Raji (cell line): ENCODE results near the gene ZNF541.

ENCODE experiments used
- POLR2A ChIP-seq: IDR thresholded peaks from 2 replicates; pipeline ENCODE4 v1.6.1; 2011; ENCODE audit warnings: low read depth, low read length, control low read depth; ENCODE audit not compliant: insufficient read depth

ZNF541 gene

DNA sequence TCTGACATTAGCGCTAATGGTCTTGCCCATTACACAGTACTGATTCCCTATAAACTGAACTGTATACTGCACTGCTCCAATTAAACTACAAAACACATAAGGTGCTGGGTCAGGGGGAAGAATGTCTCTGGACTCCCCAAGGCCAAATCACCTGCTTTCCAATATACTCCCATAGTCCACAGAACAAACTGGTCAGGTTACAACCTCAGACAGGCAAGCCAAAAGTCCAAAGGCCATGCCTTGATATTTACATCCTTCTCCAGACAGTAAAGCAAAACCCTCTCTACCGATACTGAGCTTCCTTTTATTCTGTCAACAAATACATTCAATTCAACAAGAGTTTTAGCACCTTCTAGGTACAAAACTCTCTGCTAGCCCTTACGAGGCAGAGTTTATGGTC, 8.9 kb downstream of the ZNF541 start:
- no peak for TF ChIP-seq POLR2A

DNA sequence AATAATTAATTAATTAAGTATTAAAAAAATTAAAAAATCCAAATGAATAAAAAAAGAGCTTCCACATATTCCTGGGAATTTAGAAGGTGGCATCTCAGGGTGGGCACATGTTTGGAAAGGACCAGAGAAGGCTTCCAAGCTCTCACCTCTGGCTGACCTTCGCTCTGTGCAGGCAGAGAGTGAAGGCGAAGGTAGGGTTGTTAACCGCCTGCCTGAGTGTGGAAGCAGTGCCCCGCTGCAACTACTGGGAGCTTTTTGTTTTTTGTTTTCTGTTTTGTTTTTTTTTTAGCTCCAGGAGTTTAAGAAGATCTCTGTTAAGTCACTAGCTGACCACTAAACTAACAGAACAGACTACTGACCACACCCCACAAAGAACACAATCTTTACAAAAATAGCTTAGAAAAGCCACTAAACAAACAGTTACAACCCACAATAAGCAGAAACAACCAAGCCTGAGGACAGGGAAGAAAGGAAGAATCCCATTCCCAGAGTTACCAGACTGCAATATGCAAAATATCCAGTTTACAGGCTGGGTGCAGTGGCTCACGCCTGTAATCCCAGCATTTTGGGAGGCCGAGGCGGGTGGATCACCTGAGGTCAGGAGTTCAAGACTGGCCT, 11.4 kb downstream of the ZNF541 start:
- TF ChIP-seq POLR2A: no peak

DNA sequence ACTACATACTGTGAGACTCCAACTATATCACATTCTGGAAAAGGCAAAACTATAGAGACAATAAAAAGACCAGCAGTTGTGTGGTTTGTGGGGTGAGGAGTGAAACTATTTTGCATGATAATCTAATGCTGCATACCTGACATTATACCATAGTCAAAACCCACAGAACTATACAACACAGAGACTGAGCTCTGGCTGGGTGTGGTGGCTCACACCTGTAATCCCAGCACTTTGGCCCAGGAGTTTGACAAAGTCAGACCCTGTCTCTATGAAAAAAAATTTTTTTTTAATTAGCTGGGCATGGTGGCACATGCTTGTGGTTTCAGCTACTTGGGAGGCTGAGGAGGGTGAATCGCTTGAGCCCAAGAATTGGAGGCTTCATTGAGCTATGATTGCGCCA, 11.9 kb downstream of the ZNF541 start:
- TF ChIP-seq POLR2A: no peak

DNA sequence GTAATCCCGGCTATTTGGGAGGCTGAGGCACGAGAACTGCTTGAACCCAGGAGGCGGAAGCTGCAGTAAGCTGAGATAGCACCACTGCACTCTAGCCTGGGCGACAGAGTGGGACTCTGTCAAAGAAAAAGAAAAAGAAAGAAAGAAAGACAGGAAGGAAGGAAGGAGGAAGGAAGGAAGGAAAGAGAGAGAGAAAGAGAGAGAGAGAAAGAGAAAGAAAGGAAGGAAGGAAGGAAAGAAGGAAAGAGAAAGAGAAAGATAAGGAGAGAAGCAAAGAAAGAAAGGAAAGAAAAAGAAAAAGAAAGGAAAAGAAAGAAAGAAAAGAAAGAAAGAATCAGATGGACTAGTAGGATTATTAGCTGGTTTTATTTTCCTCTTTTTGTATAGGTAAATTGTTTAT, 22.8 kb downstream of the ZNF541 start:
- no peak for TF ChIP-seq POLR2A

DNA sequence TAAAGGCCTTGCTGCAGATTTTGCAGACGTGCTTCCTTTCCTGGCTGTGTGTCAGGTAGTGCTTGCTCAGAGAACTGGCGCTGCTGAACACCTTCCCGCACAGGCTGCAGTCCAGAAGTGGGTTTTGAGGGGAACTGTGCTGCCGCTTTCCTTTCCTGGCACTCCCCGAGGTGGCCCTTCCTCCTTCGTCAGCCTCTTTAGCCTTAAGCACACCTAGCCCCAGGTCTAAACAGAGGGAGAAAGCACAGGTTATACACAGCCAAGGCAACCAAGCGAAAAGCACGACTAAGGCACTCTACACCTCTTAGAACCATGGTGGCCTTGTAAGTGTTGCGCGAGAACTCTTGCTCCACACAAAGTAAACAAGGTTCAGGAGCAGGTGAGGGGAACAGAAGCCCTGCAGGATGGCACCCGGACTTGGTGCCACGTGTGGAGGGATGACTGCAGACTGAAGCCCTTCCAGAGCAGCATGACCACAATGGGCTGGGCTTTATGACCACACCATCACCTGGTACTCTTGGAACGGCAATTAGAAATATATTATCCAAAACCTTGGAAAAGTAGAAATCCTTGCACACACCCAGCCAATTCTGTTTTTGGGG, 23.6 kb downstream of the ZNF541 start:
- TF ChIP-seq POLR2A: no peak

DNA sequence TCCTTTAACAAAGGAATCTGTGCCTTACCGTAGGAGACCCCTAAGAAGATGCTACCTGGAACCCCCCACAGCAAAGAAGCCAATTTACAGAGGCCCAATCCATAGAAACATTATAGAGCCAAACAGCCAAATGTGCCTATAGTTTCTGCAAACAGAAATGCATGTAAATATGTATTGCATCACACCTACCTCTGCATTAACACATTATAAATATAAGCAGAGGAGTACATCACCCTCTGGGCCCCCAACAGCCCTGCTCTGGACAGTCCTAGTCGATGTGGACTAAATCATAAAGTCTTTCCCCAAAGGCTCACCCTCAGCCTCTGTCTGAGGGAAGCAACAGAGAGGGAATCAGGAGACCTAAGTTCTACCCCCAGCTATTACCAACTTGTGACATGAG, 25.7 kb downstream of the ZNF541 start:
- TF ChIP-seq POLR2A: no peak

DNA sequence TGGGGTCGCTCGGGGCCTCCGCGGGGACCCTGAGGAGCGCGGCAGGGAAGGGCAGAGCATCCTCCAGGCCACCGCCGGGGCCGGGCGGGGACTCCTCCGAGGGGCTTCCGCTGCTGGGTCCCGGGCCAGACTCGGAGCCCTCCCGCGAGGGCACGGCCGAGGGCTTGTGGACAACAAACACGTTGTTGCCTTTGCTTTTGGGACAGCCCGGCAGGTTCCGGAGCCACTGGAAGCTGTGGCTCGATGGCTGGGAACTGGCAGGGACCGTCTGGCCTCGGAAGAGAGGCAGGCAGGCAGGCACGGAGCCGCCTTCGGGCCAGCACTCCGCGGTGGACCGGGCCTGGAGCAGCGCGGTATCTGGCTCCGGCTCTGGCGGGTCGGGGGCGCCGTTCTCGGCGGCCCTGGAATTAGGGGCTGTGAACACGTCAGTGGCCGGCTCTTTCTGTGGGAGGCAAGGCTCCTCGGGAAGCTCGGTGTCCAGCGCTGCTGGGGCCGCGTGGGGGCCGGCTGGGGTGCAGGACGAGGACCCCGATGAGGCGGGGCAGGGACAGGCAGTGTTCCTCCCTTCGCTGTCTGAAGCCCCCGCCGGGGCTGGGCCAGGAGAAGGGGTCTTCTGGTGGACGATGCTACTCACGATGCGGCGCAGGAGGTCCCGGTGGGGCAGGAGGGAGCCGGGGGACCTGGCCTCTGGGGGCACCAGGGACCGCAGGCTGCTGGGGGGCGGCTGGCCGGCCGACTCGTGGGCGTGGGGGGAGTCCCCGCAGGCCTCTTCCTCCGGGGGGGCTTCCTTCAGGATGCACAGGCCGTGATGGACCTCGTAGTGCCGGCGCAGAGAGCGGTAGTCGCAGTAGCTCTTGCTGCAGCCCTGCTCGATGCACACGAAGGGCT, 27.6 kb downstream of the ZNF541 start:
- TF ChIP-seq POLR2A: no peak

DNA sequence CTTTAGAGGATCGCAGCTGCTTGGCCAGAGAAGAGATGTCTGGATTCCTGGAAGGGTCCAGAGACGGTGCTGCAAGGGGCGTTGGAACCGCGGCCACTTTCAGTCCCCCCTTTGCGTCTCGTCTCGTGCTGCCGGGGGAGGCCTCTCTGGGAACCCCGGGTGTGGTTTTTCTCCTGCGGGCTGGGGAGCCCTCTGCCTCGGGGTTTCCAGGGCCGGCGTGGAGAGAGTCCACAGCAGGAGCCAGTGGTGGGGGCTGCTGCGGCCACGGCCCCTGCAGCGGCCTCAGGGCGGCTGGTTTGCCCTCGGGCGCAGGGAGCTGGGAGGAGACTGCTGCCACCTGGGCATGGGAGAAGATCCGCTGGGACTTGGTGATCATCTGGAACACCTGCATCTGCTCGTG, 28.5 kb downstream of the ZNF541 start:
- TF ChIP-seq POLR2A: no peak

DNA sequence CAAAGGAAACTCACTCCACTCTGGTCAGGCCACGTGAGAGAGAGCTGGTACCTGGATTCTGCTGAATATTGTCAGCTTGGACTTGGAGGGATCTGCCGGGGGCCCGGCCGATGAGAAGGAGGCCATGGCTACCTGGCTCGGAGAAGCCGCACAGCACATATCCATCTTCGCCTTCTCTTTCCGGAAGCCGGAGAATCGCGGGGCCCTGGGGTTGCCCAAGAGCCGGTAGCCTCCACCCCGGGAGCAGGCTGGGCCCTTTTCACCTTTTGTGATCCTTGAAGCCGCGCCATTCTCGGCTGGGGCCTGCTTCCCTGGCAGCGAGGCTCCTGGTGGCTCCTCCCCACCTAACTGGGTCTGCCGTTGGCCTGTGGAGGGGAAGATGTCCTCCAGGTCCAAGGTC, 28.9 kb downstream of the ZNF541 start:
- no peak for TF ChIP-seq POLR2A

DNA sequence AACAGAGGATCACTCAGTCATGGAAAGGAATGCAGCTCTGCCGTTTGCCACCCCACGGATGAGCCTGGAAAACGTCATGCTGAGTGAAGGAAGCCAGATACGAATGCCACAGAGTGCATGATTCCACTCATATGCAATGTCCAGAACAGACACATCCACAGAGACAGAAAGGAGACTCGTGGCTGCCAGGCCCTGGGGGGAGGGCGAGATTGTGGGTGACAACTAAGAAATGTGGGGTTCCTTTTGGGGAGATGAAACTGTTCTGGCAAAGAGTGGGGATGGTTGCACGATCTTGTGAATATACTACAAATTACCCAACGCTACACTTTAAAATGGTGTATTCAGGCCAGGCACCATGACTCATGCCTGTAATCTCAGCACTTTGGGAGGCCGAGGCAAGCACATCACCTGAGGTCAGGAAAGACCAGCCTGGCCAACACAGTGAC, 30.9 kb downstream of the ZNF541 start:
- no peak for TF ChIP-seq POLR2A

DNA sequence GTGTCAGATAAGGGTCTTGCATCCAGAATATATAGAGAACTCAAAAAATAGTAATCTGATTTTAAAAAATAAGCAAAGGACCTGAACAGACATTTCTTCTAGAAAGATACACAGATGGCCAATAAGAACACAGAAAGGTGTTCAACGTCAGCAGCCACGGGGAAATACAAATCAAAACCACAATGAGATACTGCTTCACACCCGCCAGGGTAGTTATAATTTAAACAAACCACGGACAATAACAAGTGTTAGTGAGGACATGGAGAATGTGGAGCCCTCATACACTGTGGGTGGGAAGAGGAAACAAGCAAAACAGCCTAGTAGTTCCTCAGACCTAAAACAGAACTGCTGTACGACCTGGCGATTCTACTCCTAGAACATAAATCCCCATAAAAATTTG, 31.4 kb downstream of the ZNF541 start:
- no peak for TF ChIP-seq POLR2A

DNA sequence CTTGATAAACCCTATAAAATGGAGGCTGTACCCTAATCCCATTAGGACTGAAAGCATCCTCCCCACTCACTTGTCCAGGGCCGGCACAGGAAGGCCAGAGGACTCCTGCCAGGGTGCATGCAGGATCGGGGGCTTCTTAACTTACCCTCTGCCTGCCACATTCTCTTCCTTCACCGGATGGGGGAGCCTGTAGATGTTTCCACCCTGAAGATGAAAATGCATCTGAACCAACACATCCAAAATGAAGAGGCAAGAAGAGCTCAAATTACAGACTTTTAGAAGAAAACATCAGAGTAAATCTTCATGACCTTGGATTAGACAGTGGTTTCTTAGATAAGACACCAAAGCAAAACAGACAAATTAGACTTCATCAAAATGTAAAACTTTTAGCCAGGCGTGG, 32.2 kb downstream of the ZNF541 start:
- no peak for TF ChIP-seq POLR2A

DNA sequence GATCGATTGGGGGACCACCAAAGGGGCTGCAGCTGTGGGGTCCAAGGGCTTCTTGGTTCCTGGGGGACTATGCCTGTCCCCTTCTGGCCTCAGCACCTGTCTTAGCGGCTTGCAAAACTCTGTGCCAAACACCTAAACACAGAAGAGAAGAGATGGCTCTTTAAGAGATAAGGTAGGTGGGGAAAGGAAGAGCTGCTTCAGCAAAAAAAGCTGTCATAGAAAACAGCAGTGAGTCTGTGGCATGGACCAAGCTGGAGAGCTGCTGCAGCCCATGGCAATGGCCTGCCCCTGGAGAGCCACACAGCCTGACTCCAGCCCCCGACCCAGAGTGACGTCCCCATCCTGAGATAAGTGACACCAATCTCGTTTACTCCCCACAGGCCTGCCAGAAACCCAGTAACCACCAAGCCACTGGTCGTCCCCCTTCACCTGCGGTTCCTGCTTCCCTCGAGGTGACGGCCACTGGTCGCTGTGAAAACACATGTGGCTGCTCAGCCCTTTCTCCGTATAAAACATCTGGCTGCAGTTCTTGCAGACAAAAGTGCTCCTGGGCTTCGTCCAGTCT, 33.1 kb downstream of the ZNF541 start:
- no peak for TF ChIP-seq POLR2A

DNA sequence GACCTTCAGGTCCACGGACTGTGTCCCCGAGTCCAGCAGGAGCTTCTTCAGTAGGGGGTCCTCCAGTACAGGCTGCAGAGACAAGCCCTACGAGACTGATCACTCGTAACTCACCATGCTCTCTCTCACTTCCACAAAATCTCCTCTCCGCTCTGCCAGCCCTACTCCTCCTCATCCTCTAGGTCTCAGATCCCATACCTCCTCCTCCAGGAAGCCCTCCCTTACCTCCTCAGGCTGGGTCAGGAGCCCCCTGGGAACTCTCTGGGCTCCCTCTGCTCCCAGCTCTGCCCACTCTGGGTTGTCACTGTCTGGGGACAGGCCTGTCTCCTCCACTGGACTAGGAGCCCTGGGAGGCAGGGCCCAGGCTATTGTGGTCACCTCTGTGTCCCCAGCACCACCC, 34.1 kb downstream of the ZNF541 start:
- TF ChIP-seq POLR2A: no peak

DNA sequence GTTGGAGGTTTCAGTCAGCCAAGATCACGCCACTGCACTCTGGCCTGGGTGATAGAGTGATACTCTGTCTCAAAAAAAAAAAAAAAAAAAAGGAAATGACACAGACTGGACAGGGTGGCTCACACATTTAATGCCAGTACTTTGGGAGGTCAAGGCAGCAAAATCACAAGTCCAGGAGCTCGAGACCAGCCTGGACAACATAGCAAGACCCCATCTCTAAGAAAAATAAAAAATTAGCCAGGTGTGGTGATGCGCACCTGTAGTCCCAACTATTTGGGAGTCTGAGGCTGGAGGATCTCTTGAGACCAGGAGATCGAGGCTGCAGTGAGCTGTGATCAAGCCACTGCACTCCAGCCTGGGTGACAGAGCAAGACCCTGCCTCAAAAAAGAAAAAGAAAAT, 35.5 kb downstream of the ZNF541 start:
- no peak for TF ChIP-seq POLR2A

DNA sequence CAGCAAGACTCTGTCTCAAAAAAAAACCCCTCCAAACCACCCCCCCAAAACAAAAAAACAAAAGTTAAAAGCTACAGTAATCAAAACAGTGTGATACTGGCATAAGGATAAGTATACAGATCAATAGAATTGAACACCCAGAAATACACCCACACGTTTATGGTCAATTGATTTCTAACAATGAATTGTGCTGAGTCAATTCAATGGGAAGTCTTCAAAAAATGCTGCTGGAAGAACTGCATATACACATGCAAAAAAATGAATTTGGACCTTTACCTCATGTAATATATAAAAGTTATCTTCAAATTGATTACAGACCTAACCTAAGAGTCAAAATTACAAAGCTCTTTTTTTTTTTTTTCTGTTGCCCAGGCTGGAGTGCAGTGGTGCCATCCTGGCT, 38.3 kb downstream of the ZNF541 start:
- TF ChIP-seq POLR2A: no peak

DNA sequence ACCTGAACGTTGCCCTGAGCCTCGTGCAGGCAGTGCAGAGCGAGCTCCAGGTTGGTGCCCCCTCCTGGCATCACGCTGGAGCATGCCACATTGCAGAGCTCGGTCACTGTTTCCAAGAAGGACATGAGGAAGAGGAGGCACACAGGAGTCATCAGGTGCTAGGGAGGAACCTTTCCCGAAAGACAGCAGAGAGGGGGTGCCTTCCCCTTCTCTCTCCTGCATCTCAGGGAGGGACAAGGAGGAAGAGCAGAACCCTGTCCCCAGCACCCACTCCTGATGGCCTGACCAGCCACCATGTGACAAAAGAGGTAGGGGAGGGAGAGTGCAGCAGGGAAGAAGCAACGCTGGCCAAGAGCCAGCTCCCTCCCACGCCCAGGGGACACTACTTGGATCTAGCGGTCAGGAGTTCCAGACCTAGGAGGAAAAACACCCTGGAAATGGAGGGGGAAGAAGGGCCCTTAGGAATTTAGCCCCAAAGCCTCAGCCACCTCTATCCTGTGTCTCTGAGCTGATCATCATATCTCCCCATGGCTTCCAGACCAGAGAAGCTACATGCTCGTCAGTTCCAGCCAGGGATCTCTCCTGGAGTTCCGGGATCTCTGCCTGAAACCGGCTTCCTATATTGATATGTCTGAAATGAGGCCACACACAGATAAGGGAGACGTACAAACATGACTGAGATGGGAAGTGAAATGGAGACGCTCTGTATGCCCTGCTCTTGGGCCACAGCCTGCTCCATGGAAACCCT, 41.1 kb downstream of the ZNF541 start:
- TF ChIP-seq POLR2A: no peak
